CD14-positive monocyte (primary cell): Measurements from ENCODE around the gene CD300A. TPM values are rescaled to one million over a fixed set of nuclear protein-coding genes. Genes with fewer than 3 reads are reported as not detected.
A peak's percentile ranks its signal among the peaks of the same experiment; 100 is the strongest.

Experiments
- DNase-seq, 3 donors: peaks; one replicate each; pipeline ENCODE4 v3.0.0-alpha.2; 2011 to 2022
- H2AFZ ChIP-seq: 2 replicates; pipeline ENCODE4 v1.6.0; 2012; ENCODE audit warnings: mild to moderate bottlenecking, low read depth, low read length, inconsistent platforms; ENCODE audit not compliant: insufficient read depth, poor library complexity, severe bottlenecking
- H3K27ac ChIP-seq, 2 donors: 1 replicate in 1 of 2; 2 replicates in 1 of 2; pipeline ENCODE4 v1.5.1; 2012 to 2013; ENCODE audit warnings: low read length in 2 of 2, control low read depth in 1 of 2, inconsistent platforms in 1 of 2, low read depth in 1 of 2, mild to moderate bottlenecking in 1 of 2
- H3K27me3 ChIP-seq, 2 donors: one replicate each; pipeline versions ENCODE4 v1.6.0 to v1.6.1; 2011 to 2013; ENCODE audit warnings: low read length in 2 of 2; ENCODE audit not compliant: control insufficient read depth in 2 of 2, insufficient read depth in 2 of 2
- H3K36me3 ChIP-seq, 2 donors: replicated peaks in 1 of 2; 1 replicate in 1 of 2; 2 replicates in 1 of 2; pipeline versions ENCODE4 v1.5.1 to v1.6.1; 2012 to 2013; ENCODE audit warnings: low read length in 2 of 2, control low read depth in 1 of 2, inconsistent platforms in 1 of 2, mild to moderate bottlenecking in 1 of 2; ENCODE audit not compliant: insufficient read depth in 2 of 2, control insufficient read depth in 1 of 2
- H3K4me1 ChIP-seq, 2 donors: 1 replicate in 1 of 2; 2 replicates in 1 of 2; pipeline versions ENCODE4 v1.5.1 to v1.6.1; 2012 to 2013; ENCODE audit warnings: low read length in 2 of 2, control low read depth in 1 of 2, inconsistent platforms in 1 of 2, mild to moderate bottlenecking in 1 of 2, moderate library complexity in 1 of 2; ENCODE audit not compliant: insufficient read depth in 2 of 2, control insufficient read depth in 1 of 2
- H3K4me2 ChIP-seq: replicated peaks from 2 replicates; pipeline ENCODE3; 2012; ENCODE audit warnings: low read length, moderate library complexity, mild to moderate bottlenecking; ENCODE audit not compliant: poor library complexity, severe bottlenecking; ENCODE audit errors: extremely low read depth
- H3K4me3 ChIP-seq, 3 experiments: fragments of 200-600 bp in 1 of 3; sonication (generic) in 1 of 3; replicated peaks in 1 of 3; 1 replicate in 2 of 3; 2 replicates in 1 of 3; pipeline ENCODE4 v1.5.1; 2011 to 2013; ENCODE audit warnings: low read length in 3 of 3, mild to moderate bottlenecking in 3 of 3, control low read depth in 2 of 3, low read depth in 2 of 3, inconsistent platforms in 1 of 3, moderate library complexity in 1 of 3
- H3K79me2 ChIP-seq: 2 replicates; pipeline ENCODE4 v1.6.0; 2012; ENCODE audit warnings: mild to moderate bottlenecking, control low read depth, inconsistent platforms, low read length, moderate library complexity; ENCODE audit not compliant: insufficient read depth
- H3K9ac ChIP-seq: 2 replicates; pipeline ENCODE4 v1.6.0; 2017; ENCODE audit warnings: low read length, mild to moderate bottlenecking; ENCODE audit not compliant: insufficient read depth, poor library complexity, severe bottlenecking
- H3K9me3 ChIP-seq, 2 donors: replicated peaks in 1 of 2; 1 replicate in 1 of 2; 2 replicates in 1 of 2; pipeline versions ENCODE4 v1.5.1 to v1.6.1; 2012 to 2013; ENCODE audit warnings: low read length in 2 of 2, control low read depth in 1 of 2; ENCODE audit not compliant: control insufficient read depth in 1 of 2, insufficient read depth in 1 of 2
- H4K20me1 ChIP-seq: 2 replicates; pipeline ENCODE4 v1.6.0; 2012; ENCODE audit warnings: mild to moderate bottlenecking, low read length, control low read depth, moderate library complexity; ENCODE audit not compliant: insufficient read depth
- H3K27ac Mint-ChIP-seq, 7 donors: one replicate each; pipeline ENCODE4 v1.8.0; 2020; ENCODE audit warnings: mild to moderate bottlenecking in 7 of 7, mixed read lengths in 7 of 7, moderate library complexity in 6 of 7, inconsistent platforms in 2 of 7
- H3K27me3 Mint-ChIP-seq, 3 donors: one replicate each; pipeline ENCODE4 v1.8.0; 2021 to 2022; ENCODE audit warnings: low read depth in 3 of 3, mild to moderate bottlenecking in 3 of 3, mixed read lengths in 3 of 3, moderate library complexity in 3 of 3, inconsistent platforms in 1 of 3
- H3K36me3 Mint-ChIP-seq, 2 donors: one replicate each; pipeline ENCODE4 v1.8.0; 2020; ENCODE audit warnings: mixed read lengths in 2 of 2, inconsistent platforms in 1 of 2, mild to moderate bottlenecking in 1 of 2
- H3K4me1 Mint-ChIP-seq: one replicate; pipeline ENCODE4 v1.8.0; 2020; ENCODE audit warnings: mild to moderate bottlenecking, mixed read lengths
- H3K4me3 Mint-ChIP-seq, 2 donors: one replicate each; pipeline ENCODE4 v1.8.0; 2020; ENCODE audit warnings: mild to moderate bottlenecking in 2 of 2, mixed read lengths in 2 of 2, moderate library complexity in 1 of 2
- H3K9me3 Mint-ChIP-seq, 7 donors: one replicate each; pipeline ENCODE4 v1.8.0; 2020 to 2022; ENCODE audit warnings: mixed read lengths in 7 of 7, mild to moderate bottlenecking in 6 of 7, moderate library complexity in 6 of 7, inconsistent platforms in 2 of 7
- CTCF ChIP-seq: fragments of 200-600 bp; IDR thresholded peaks from one replicate; pipeline ENCODE4 v1.8.0; 2022; ENCODE audit warnings: antibody characterized with exemption, mild to moderate bottlenecking
- WGBS: methylation state at CpG from one replicate; pipeline ENCODE4 v1.1.5; 2013; ENCODE audit warnings: missing lambda C conversion rate; ENCODE audit not compliant: insufficient coverage; 5-methylcytosine and 5-hydroxymethylcytosine counted together
- intact Hi-C, 2 donors: fragments of 100-400 bp; cut with micrococcal nuclease; formaldehyde crosslinking; loops; one replicate each; pipeline versions ENCODE4 v1.15.0 to v1.15.1; 2023
- polyA plus RNA-seq, 3 donors: library from polyadenylated mRNA; depleted of rRNA in 1 of 3; unstranded in 2 of 3; stranded (reverse) in 1 of 3; fragments of 300-500 nt in 2 of 3; fragments of >200 nt in 1 of 3; fragmentation: Illumina TruSeq in 2 of 3; gene quantifications; 1 replicate in 2 of 3; 2 replicates in 1 of 3; pipeline ENCODE4 v1.2.3, GENCODE V29; 2012 to 2021

Gene CD300A
- polyA plus RNA-seq, 3 donors: 173 to 222 (median 212) TPM

DNA sequence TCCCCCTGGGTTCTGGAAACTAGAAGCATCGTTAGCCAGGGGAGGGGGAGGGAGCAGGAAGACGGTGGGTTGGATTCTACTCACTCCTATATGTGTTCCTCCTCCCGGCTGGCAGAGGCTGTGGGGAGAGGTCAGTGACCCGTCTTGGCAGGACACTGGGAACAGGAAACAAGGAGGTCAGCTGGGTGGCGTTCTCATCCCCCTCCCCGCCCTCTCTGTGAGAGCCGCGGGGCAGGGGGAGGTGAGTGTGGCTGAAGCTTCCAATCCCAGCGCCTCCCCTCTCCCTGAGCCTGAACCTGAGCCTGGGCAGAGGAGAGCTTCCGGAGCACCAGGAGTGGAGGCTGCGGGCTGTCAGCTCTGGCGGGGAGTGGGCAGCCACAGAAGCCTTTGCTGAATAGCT, 22.0 kb upstream of the CD300A start:
- H4K20me1 ChIP-seq: no peaks in the 10 kb centered on the region
- H3K79me2 ChIP-seq: no peaks in the 10 kb centered on the region
- H3K9me3 Mint-ChIP-seq: peaks cover 3 to 12% (median 5%) of the 10 kb centered on the region in 7 donors
- 64% methylated on average over 3 of the region's 12 CpGs for WGBS
- H2AFZ ChIP-seq: no peak overlapping the region
- H3K36me3 ChIP-seq: no peaks in the 10 kb centered on the region
- peak overlapping the region in 2 of 3 experiments; percentile 20 to 68 for H3K4me3 ChIP-seq
- H3K4me1 Mint-ChIP-seq: peaks cover 49% of the 10 kb centered on the region
- H3K9ac ChIP-seq: no peak overlapping the region
- peak in 1 of 3 donors; percentile 31 for DNase-seq
- peak overlapping the region; percentile 27 for H3K4me2 ChIP-seq
- no peaks in the 10 kb centered on the region for H3K36me3 Mint-ChIP-seq
- H3K4me3 Mint-ChIP-seq: peak overlapping the region in 1 of 2 donors; percentile 53
- no peak for TF ChIP-seq CTCF
- intact Hi-C loops: no loop called here
- peak overlapping the region in 1 of 2 donors; percentile 87 for H3K27ac ChIP-seq
- peaks cover 3 to 21% (median 20%) of the 10 kb centered on the region in 3 donors for H3K27me3 Mint-ChIP-seq
- H3K4me1 ChIP-seq: peaks cover 49 to 61% of the 10 kb centered on the region in 2 donors
- peaks cover 0 to 2% of the 10 kb centered on the region in 2 donors for H3K27me3 ChIP-seq
- H3K9me3 ChIP-seq: peaks cover 2 to 4% of the 10 kb centered on the region in 2 donors
- H3K27ac Mint-ChIP-seq: peak overlapping the region in 1 of 7 donors; percentile 95

DNA sequence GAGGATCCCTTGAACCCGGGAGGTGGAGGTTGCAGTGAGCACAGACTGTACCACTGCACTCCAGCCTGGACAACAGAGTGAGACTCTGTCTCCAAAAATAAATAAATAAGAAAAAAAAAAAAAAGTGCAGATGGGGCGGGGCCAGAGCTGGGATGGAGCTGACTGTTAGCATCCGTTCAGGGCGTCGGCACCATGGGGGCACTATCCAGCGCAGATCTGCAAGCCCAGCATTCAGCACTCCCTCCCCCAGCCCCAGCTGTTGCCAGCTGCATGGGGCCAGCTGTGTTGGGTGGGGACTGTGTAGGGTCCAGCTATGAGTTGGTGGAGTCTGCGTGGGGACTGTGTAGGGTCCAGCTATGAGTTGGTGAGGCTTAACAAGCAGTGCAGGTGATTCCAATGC, 21.3 kb upstream of the CD300A start:
- Mint-ChIP-seq H3K9me3 (peaks cover 0 to 5% (median 2%) of the 10 kb centered on the region in 7 donors), H3K27ac (no peak overlapping the region), H3K4me3 (no peak overlapping the region), H3K27me3 (peaks cover 3 to 23% (median 21%) of the 10 kb centered on the region in 3 donors), H3K4me1 (peaks cover 46% of the 10 kb centered on the region), H3K36me3 (no peaks in the 10 kb centered on the region)
- Histone ChIP-seq H3K4me3 (no peak overlapping the region), H3K79me2 (no peaks in the 10 kb centered on the region), H3K36me3 (no peaks in the 10 kb centered on the region), H4K20me1 (no peaks in the 10 kb centered on the region), H2AFZ (no peak overlapping the region), H3K4me2 (no peak overlapping the region), H3K9me3 (no peaks in the 10 kb centered on the region), H3K27ac (no peak overlapping the region), H3K4me1 (peaks cover 43 to 55% of the 10 kb centered on the region in 2 donors), H3K27me3 (peaks cover 0 to 2% of the 10 kb centered on the region in 2 donors), H3K9ac (no peak overlapping the region)
- intact Hi-C loops: no loop called here
- DNase-seq: no peak
- WGBS: 100% methylated on average over 1 of the region's 7 CpGs
- no peak for TF ChIP-seq CTCF
